SK-N-SH treated with all-trans-retinoic acid at 6 μM for 48 hours (cell line): ENCODE data around the gene UGT2B7.

Source experiments
- ISL1 ChIP-seq: fragments of 250-450 bp; sonication (Bioruptor Pico); IDR thresholded peaks from 2 replicates; pipeline ENCODE4 v2.1.2; 2022; ENCODE audit warnings: mild to moderate bottlenecking, moderate library complexity
- SNAI2 ChIP-seq: fragments of 250-450 bp; sonication (Bioruptor Pico); IDR thresholded peaks from 2 replicates; pipeline ENCODE4 v1.5.0; 2020; ENCODE audit warnings: mild to moderate bottlenecking, moderate library complexity
- ZFP3 ChIP-seq: fragments of 250-450 bp; sonication (Bioruptor Pico); IDR thresholded peaks from 2 replicates; pipeline ENCODE4 v1.5.0; 2020; ENCODE audit warnings: mild to moderate bottlenecking, moderate library complexity

- TF ChIP-seq ISL1 (no peak), ZFP3 (CRISPR knock-in tag) (no peak), SNAI2 (CRISPR knock-in tag) (no peak)
Measured at GRCh38 chr4:69049860-69050259, 46.4 kb upstream of the UGT2B7 start.
